ENCODE results near the gene TBC1D2B. TPM values are rescaled to one million over a fixed set of nuclear protein-coding genes. Genes with fewer than 3 reads are reported as not detected.

The TBC1D2B gene
- total RNA-seq, 1 experiment from 2014 or later = 20.1 TPM

- Histone ChIP-seq H3K9me3 (ENCODE audit: low read length) (no peaks in the 10 kb centered on the region), H3K4me1 (ENCODE audit: low read length) (peaks cover 34% of the 10 kb centered on the region), H3K27ac (ENCODE audit: low read length) (no peak overlapping the region), H3K4me2 (ENCODE audit: low read depth, low read length, poor library complexity, severe bottlenecking) (no peak overlapping the region), H3K36me3 (ENCODE audit: insufficient read depth, low read length) (no peaks in the 10 kb centered on the region), H3K9ac (ENCODE audit: low read length) (no peak overlapping the region), H3K79me2 (ENCODE audit: low read length) (peaks cover 27% of the 10 kb centered on the region; the same call in 1 of the 2 replicates), H3K4me3 (ENCODE audit: low read length) (no peak overlapping the region), H4K20me1 (ENCODE audit: insufficient read depth, low read depth, low read length) (no peaks in the 10 kb centered on the region), H3K9me2 (replicated peaks; ENCODE audit: insufficient read depth, low read length) (no peaks in the 10 kb centered on the region), H2AFZ (ENCODE audit: low read length) (no peak overlapping the region), H3K27me3 (ENCODE audit: low read length) (no peaks in the 10 kb centered on the region)
- no peak for DNase-seq
These were observed 42.2 kb downstream of the TBC1D2B start for GRCh38 chr15:78035321-78035751.

DNA sequence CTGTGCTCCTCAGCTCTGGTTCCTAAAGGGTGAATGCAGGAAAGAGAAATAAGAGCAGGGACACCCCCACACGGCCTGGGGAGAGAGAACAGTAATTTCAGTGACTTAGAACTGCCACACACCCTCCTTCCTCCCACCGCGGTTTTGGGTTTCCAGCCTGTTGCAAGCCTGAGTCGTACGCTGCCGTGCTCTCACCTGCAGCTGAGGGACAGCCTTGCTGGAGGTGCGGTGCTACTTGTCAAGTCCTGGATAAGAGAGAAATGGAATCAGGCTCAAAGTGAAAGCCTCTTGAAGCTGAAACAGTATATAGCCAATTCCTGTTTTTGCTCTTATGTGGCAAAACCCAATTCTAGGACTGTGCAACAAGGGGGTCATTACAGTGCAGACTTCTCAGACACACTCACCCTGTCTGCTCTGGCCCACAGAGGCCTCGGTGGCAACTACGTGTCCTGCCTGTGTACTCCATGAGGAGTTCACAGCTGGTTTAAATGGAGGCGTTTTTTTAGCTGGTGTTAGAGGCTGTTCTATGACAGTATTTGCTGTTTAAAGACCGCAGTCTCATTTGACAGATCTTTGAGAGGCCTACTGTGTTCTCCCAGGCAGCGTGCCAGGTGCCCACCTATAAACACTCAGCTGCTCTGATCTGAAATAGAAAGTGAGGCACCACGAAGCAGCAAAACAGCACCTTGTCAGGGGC is 42.9 kb downstream of the TBC1D2B start:
- Histone ChIP-seq H2AFZ (ENCODE audit: low read length) (no peak overlapping the region), H3K79me2 (ENCODE audit: low read length) (peaks cover 22% of the 10 kb centered on the region; the same call in 1 of the 2 replicates), H3K4me1 (ENCODE audit: low read length) (peaks cover 34% of the 10 kb centered on the region), H3K36me3 (ENCODE audit: insufficient read depth, low read length) (no peaks in the 10 kb centered on the region), H3K4me2 (ENCODE audit: low read depth, low read length, poor library complexity, severe bottlenecking) (no peak overlapping the region), H3K9me2 (replicated peaks; ENCODE audit: insufficient read depth, low read length) (no peaks in the 10 kb centered on the region), H3K9me3 (ENCODE audit: low read length) (no peaks in the 10 kb centered on the region), H3K4me3 (ENCODE audit: low read length) (no peak overlapping the region), H3K9ac (ENCODE audit: low read length) (no peak overlapping the region), H4K20me1 (ENCODE audit: insufficient read depth, low read depth, low read length) (no peaks in the 10 kb centered on the region), H3K27me3 (ENCODE audit: low read length) (no peaks in the 10 kb centered on the region), H3K27ac (ENCODE audit: low read length) (no peak overlapping the region; the same call in 1 of the 2 replicates)
- no peak for DNase-seq

- Histone ChIP-seq H3K9me2 (replicated peaks; ENCODE audit: insufficient read depth, low read length) (no peaks in the 10 kb centered on the region), H3K27ac (ENCODE audit: low read length) (no peak overlapping the region), H3K9ac (ENCODE audit: low read length) (no peak overlapping the region), H4K20me1 (ENCODE audit: insufficient read depth, low read depth, low read length) (no peaks in the 10 kb centered on the region), H2AFZ (ENCODE audit: low read length) (no peak overlapping the region), H3K9me3 (ENCODE audit: low read length) (no peaks in the 10 kb centered on the region), H3K79me2 (ENCODE audit: low read length) (peaks cover 22% of the 10 kb centered on the region; the same call in 1 of the 2 replicates), H3K36me3 (ENCODE audit: insufficient read depth, low read length) (no peaks in the 10 kb centered on the region), H3K4me3 (ENCODE audit: low read length) (no peak overlapping the region), H3K27me3 (ENCODE audit: low read length) (no peaks in the 10 kb centered on the region), H3K4me1 (ENCODE audit: low read length) (peaks cover 34% of the 10 kb centered on the region), H3K4me2 (ENCODE audit: low read depth, low read length, poor library complexity, severe bottlenecking) (peak overlapping the region; percentile 14)
- no peak for DNase-seq
These were observed 43.6 kb downstream of the TBC1D2B start for GRCh38 chr15:78033864-78034263.

DNA sequence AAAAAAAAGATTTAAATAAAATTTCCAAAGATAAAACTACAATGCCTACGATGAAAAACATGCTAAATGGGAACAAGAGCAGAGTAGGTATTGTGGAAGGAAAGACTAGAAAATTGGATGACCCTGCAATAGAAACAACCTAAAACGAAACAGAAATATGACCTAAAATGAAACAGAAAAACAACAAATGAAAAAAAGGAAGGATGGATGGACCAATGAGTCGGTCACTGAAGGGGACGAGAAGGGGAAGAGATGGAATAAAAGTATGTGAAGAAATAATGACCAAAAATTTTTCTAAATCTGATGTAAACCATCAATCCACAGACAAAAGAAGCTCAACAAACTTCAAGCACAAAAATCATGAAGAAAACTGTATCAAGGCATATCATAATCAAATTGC is 44.8 kb downstream of the TBC1D2B start:
- H3K9me2 ChIP-seq (replicated peaks; ENCODE audit: insufficient read depth, low read length) = no peaks in the 10 kb centered on the region
- H4K20me1 ChIP-seq (ENCODE audit: insufficient read depth, low read depth, low read length) = no peaks in the 10 kb centered on the region
- no peak for DNase-seq
- H3K79me2 ChIP-seq (ENCODE audit: low read length) = peaks cover 22% of the 10 kb centered on the region; the same call in 1 of the 2 replicates
- H3K4me3 ChIP-seq (ENCODE audit: low read length) = no peak overlapping the region
- H2AFZ ChIP-seq (ENCODE audit: low read length) = no peak overlapping the region
- H3K27ac ChIP-seq (ENCODE audit: low read length) = no peak overlapping the region
- H3K9me3 ChIP-seq (ENCODE audit: low read length) = no peaks in the 10 kb centered on the region
- H3K36me3 ChIP-seq (ENCODE audit: insufficient read depth, low read length) = no peaks in the 10 kb centered on the region; the same call in 1 of the 2 replicates
- no peak overlapping the region for H3K9ac ChIP-seq (ENCODE audit: low read length)
- peak overlapping the region; percentile 13 for H3K4me2 ChIP-seq (ENCODE audit: low read depth, low read length, poor library complexity, severe bottlenecking)
- peaks cover 34% of the 10 kb centered on the region for H3K4me1 ChIP-seq (ENCODE audit: low read length)
- H3K27me3 ChIP-seq (ENCODE audit: low read length) = no peaks in the 10 kb centered on the region

GRCh38 chr15:78024883-78025282 is 52.6 kb downstream of the TBC1D2B start:
- DNase-seq = no peak
- H3K36me3 ChIP-seq (ENCODE audit: insufficient read depth, low read length) = no peaks in the 10 kb centered on the region; the same call in none of the 2 replicates
- H3K79me2 ChIP-seq (ENCODE audit: low read length) = no peaks in the 10 kb centered on the region

GRCh38 chr15:78024519-78024870 is 53.0 kb downstream of the TBC1D2B start:
- Histone ChIP-seq H4K20me1 (ENCODE audit: insufficient read depth, low read depth, low read length) (no peaks in the 10 kb centered on the region), H3K9me3 (ENCODE audit: low read length) (no peaks in the 10 kb centered on the region), H3K4me3 (ENCODE audit: low read length) (no peak overlapping the region), H3K27ac (ENCODE audit: low read length) (no peak overlapping the region), H3K27me3 (ENCODE audit: low read length) (no peaks in the 10 kb centered on the region), H2AFZ (ENCODE audit: low read length) (no peak overlapping the region), H3K79me2 (ENCODE audit: low read length) (no peaks in the 10 kb centered on the region), H3K9me2 (replicated peaks; ENCODE audit: insufficient read depth, low read length) (no peaks in the 10 kb centered on the region), H3K9ac (ENCODE audit: low read length) (no peak overlapping the region), H3K4me1 (ENCODE audit: low read length) (no peaks in the 10 kb centered on the region), H3K4me2 (ENCODE audit: low read depth, low read length, poor library complexity, severe bottlenecking) (no peak overlapping the region), H3K36me3 (ENCODE audit: insufficient read depth, low read length) (no peaks in the 10 kb centered on the region; the same call in none of the 2 replicates)
- DNase-seq = no peak

More at GRCh38 chr15:78024883-78025282, 52.6 kb downstream of the TBC1D2B start:
- Histone ChIP-seq H3K4me3 (ENCODE audit: low read length) (no peak overlapping the region), H4K20me1 (ENCODE audit: insufficient read depth, low read depth, low read length) (no peaks in the 10 kb centered on the region), H2AFZ (ENCODE audit: low read length) (no peak overlapping the region), H3K9me3 (ENCODE audit: low read length) (no peaks in the 10 kb centered on the region), H3K27ac (ENCODE audit: low read length) (no peak overlapping the region), H3K4me2 (ENCODE audit: low read depth, low read length, poor library complexity, severe bottlenecking) (no peak overlapping the region), H3K4me1 (ENCODE audit: low read length) (no peaks in the 10 kb centered on the region), H3K9me2 (replicated peaks; ENCODE audit: insufficient read depth, low read length) (no peaks in the 10 kb centered on the region), H3K27me3 (ENCODE audit: low read length) (no peaks in the 10 kb centered on the region), H3K9ac (ENCODE audit: low read length) (no peak overlapping the region)

DNA sequence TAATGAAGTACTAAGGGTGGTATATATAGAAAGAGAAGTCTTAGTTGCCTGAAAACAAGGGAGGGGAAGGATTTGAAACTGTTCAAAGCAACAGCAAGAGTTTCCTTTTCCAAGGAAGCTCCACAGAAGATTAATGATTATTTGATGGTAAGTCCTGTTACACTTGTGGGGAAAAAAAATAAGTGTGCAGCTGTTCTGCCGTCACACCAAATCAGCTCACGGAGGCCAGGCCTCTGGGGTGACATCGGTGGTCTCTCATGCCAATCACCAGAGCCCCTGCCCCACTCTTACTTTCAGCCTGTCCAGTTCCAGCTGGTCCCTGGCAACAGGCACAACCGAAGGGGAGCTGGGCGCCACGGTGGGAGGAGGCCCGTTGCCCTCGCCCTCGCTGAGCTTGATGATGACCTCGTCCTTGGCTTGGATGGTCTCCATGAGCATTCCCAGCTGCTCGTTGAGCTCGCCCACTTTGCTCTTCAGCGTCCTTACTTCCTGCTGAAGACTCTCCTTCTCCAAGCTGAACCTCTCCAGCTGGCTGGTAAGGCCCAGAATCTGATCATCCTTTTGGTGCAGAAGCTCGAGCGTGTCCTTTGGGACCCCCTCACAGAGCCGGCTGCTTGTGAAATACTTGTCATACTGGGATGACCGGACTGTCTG is 53.5 kb downstream of the TBC1D2B start:
- no peak for DNase-seq
- H3K36me3 ChIP-seq (ENCODE audit: insufficient read depth, low read length) = no peaks in the 10 kb centered on the region; the same call in none of the 2 replicates

DNA sequence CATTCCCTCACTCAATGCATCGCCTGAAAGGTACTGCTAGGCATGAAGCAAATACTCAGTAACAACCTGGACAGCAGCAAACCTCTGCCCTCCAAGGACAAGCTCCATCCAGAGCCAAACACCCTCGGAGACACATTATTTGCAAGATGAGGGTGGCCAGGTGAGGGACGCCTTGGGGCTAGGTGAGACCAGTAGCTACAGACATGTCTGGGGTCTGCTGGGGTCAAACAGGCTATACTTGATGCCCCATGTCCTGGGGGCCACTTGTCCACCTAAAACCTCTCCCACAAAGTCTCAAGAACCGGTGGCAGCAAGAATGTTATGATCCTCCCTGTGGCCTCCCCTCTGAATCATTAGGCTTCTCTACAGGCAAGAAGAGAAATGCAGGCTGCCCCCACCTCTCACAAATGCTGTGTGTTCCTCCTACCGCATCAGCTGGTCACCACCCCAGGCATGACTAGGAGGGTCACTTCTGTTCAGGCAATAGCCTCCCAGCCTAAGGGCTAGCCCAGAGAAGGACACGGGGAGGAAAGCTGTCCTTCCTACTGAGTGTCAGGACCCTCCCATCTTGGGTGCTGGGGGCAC is 54.3 kb downstream of the TBC1D2B start:
- no peak for DNase-seq
- Histone ChIP-seq H3K4me3 (ENCODE audit: low read length) (no peak overlapping the region), H3K4me1 (ENCODE audit: low read length) (0 out of 2 replicates have a peak, but pooled peaks cover 3% of the 10 kb centered on the region), H3K27me3 (ENCODE audit: low read length) (no peaks in the 10 kb centered on the region), H3K27ac (ENCODE audit: low read length) (no peak overlapping the region), H3K9me2 (replicated peaks; ENCODE audit: insufficient read depth, low read length) (no peaks in the 10 kb centered on the region), H3K36me3 (ENCODE audit: insufficient read depth, low read length) (no peaks in the 10 kb centered on the region; the same call in 1 of the 2 replicates), H2AFZ (ENCODE audit: low read length) (no peak overlapping the region), H3K9ac (ENCODE audit: low read length) (no peak overlapping the region), H4K20me1 (ENCODE audit: insufficient read depth, low read depth, low read length) (no peaks in the 10 kb centered on the region), H3K4me2 (ENCODE audit: low read depth, low read length, poor library complexity, severe bottlenecking) (no peak overlapping the region), H3K79me2 (ENCODE audit: low read length) (no peaks in the 10 kb centered on the region), H3K9me3 (ENCODE audit: low read length) (no peaks in the 10 kb centered on the region)

More for the DNA sequence above, 53.5 kb downstream of the TBC1D2B start:
- H3K79me2 ChIP-seq (ENCODE audit: low read length) = no peaks in the 10 kb centered on the region
- no peaks in the 10 kb centered on the region for H3K9me3 ChIP-seq (ENCODE audit: low read length)
- H3K27me3 ChIP-seq (ENCODE audit: low read length) = no peaks in the 10 kb centered on the region
- no peak overlapping the region for H3K27ac ChIP-seq (ENCODE audit: low read length)
- no peak overlapping the region for H3K4me2 ChIP-seq (ENCODE audit: low read depth, low read length, poor library complexity, severe bottlenecking)
- no peaks in the 10 kb centered on the region for H3K9me2 ChIP-seq (replicated peaks; ENCODE audit: insufficient read depth, low read length)
- H2AFZ ChIP-seq (ENCODE audit: low read length) = no peak overlapping the region
- H3K4me3 ChIP-seq (ENCODE audit: low read length) = no peak overlapping the region
- no peaks in the 10 kb centered on the region for H4K20me1 ChIP-seq (ENCODE audit: insufficient read depth, low read depth, low read length)
- 0 out of 2 replicates have a peak, but pooled peaks cover under 1% of the 10 kb centered on the region for H3K4me1 ChIP-seq (ENCODE audit: low read length)
- H3K9ac ChIP-seq (ENCODE audit: low read length) = no peak overlapping the region
